IMR-90 (cell line): ENCODE results near the gene CFAP251. TPM values are rescaled to one million over a fixed set of nuclear protein-coding genes. Genes with fewer than 3 reads are reported as not detected.
"Not testable (repeated sequence)": the region's sequence is repeated elsewhere in the genome, so short reads cannot be mapped to it uniquely, and the experiment has no call there.

ENCODE experiments used
- ATAC-seq: fragments of 200-7000 bp; cut with Tn5 transposase; 2 replicates; pipeline ENCODE4 v1.9.1; 2020; ENCODE audit warnings: low read depth, mild to moderate bottlenecking, moderate library complexity
- BruUV-seq: library from RNA; stranded (reverse); fragments of 400-500 nt; replicated peaks from 2 replicates; lab custom pipeline; 2021; lab: Mats Ljungman, UMichigan
- CTCF ChIA-PET: fragments of 300-600 bp; formaldehyde crosslinking; extraction: SDS; loops from one replicate; lab custom pipeline; 2021; ENCODE audit warnings: antibody characterized with exemption; lab: Yijun Ruan, JAX
- POLR2A ChIA-PET: fragments of 300-600 bp; sonication (Branson Sonifier 250); formaldehyde crosslinking; loops from one replicate; lab custom pipeline; 2022; ENCODE audit warnings: antibody characterized with exemption; ENCODE audit not compliant: unreplicated experiment; lab: Charles Lee
- DNase-seq: peaks from one replicate; pipeline ENCODE4 v3.0.0; 2013
- H2AFZ ChIP-seq: replicated peaks from 2 replicates; pipeline ENCODE3; 2013; ENCODE audit warnings: low read length, mild to moderate bottlenecking; ENCODE audit not compliant: poor library complexity
- H2AK5ac ChIP-seq: 2 replicates; pipeline ENCODE4 v1.6.1; 2013; ENCODE audit warnings: low read depth, low read length, inconsistent platforms
- H2AK9ac ChIP-seq: replicated peaks from 2 replicates; pipeline ENCODE3; 2013; ENCODE audit warnings: mild to moderate bottlenecking, low read depth, low read length, moderate library complexity; ENCODE audit not compliant: poor library complexity
- H2BK120ac ChIP-seq: 2 replicates; pipeline ENCODE4 v1.6.1; 2013; ENCODE audit warnings: low read depth, low read length, inconsistent platforms
- H2BK15ac ChIP-seq: 3 replicates; pipeline ENCODE4 v1.6.1; 2013; ENCODE audit warnings: low read depth, low read length, inconsistent platforms
- H2BK20ac ChIP-seq: 2 replicates; pipeline ENCODE4 v1.6.1; 2013; ENCODE audit warnings: low read depth, mild to moderate bottlenecking, inconsistent platforms, low read length, moderate library complexity
- H2BK5ac ChIP-seq: 2 replicates; pipeline ENCODE4 v1.6.1; 2013; ENCODE audit warnings: mild to moderate bottlenecking, low read depth, low read length, inconsistent platforms; ENCODE audit not compliant: poor library complexity, severe bottlenecking
- H3K14ac ChIP-seq: replicated peaks from 2 replicates; pipeline ENCODE4 v1.6.1; 2013; ENCODE audit warnings: low read depth, low read length, inconsistent platforms
- H3K18ac ChIP-seq: 2 replicates; pipeline ENCODE4 v1.6.1; 2013; ENCODE audit warnings: low read depth, low read length, control low read depth
- H3K23ac ChIP-seq: 2 replicates; pipeline ENCODE4 v1.6.1; 2013; ENCODE audit warnings: low read depth, low read length, inconsistent platforms
- H3K27ac ChIP-seq: 2 replicates; pipeline ENCODE4 v1.5.1; 2013; ENCODE audit warnings: mild to moderate bottlenecking, control low read depth, low read length; ENCODE audit not compliant: insufficient read depth
- H3K27me3 ChIP-seq: 2 replicates; pipeline ENCODE4 v1.6.1; 2013; ENCODE audit warnings: low read length; ENCODE audit not compliant: control insufficient read depth, insufficient read depth
- H3K36me3 ChIP-seq: 2 replicates; pipeline ENCODE4 v1.6.1; 2013; ENCODE audit warnings: low read length, mixed read lengths; ENCODE audit not compliant: control insufficient read depth, insufficient read depth
- H3K4ac ChIP-seq: 2 replicates; pipeline ENCODE4 v1.6.1; 2013; ENCODE audit warnings: low read depth, low read length, inconsistent platforms
- H3K4me1 ChIP-seq: 2 replicates; pipeline ENCODE4 v1.6.1; 2013; ENCODE audit warnings: low read length, mixed read lengths; ENCODE audit not compliant: control insufficient read depth, insufficient read depth
- H3K4me2 ChIP-seq: 2 replicates; pipeline ENCODE4 v1.6.1; 2013; ENCODE audit warnings: low read depth, mild to moderate bottlenecking, control low read depth, low read length, moderate library complexity
- H3K4me3 ChIP-seq: 2 replicates; pipeline ENCODE4 v1.5.1; 2013; ENCODE audit warnings: low read depth, mild to moderate bottlenecking, control low read depth, low read length, moderate library complexity; ENCODE audit not compliant: insufficient read depth
- H3K56ac ChIP-seq: 2 replicates; pipeline ENCODE4 v1.6.1; 2013; ENCODE audit warnings: low read length, inconsistent platforms; ENCODE audit not compliant: insufficient read depth; ENCODE audit errors: extremely low read depth
- H3K79me1 ChIP-seq, 2 experiments: 2 replicates each; pipeline ENCODE4 v1.6.1; 2013; ENCODE audit warnings: low read length in 2 of 2, inconsistent platforms in 1 of 2, low read depth in 1 of 2
- H3K9ac ChIP-seq: 2 replicates; pipeline ENCODE4 v1.6.1; 2013; ENCODE audit warnings: low read depth, low read length, control low read depth
- H3K9me1 ChIP-seq: 2 replicates; pipeline ENCODE4 v1.6.1; 2013; ENCODE audit warnings: low read length, inconsistent platforms; ENCODE audit not compliant: insufficient read depth
- H3K9me3 ChIP-seq: 2 replicates; pipeline ENCODE4 v1.6.1; 2013; ENCODE audit warnings: low read length; ENCODE audit not compliant: control insufficient read depth, insufficient read depth
- H4K20me1 ChIP-seq: 2 replicates; pipeline ENCODE4 v1.6.1; 2013; ENCODE audit warnings: low read length, inconsistent platforms; ENCODE audit not compliant: insufficient read depth
- H4K5ac ChIP-seq: 2 replicates; pipeline ENCODE4 v1.6.1; 2013; ENCODE audit warnings: mild to moderate bottlenecking, low read depth, low read length, control low read depth
- H4K8ac ChIP-seq, 2 experiments: 2 replicates each; pipeline ENCODE4 v1.6.1; 2013; ENCODE audit warnings: low read depth in 2 of 2, low read length in 2 of 2, control low read depth in 1 of 2, inconsistent platforms in 1 of 2
- H4K91ac ChIP-seq: 2 replicates; pipeline ENCODE4 v1.6.1; 2013; ENCODE audit warnings: low read depth, low read length, inconsistent platforms; ENCODE audit not compliant: insufficient read depth
- WGBS, 2 experiments: methylation state at CpG; one replicate each; pipeline versions ENCODE4 v1.1.5 to v1.1.7; 2013; ENCODE audit warnings: missing lambda C conversion rate in 2 of 2; ENCODE audit not compliant: insufficient read length in 1 of 2; ENCODE audit errors: extremely low coverage in 2 of 2; 5-methylcytosine and 5-hydroxymethylcytosine counted together
- dilution Hi-C: fragments of 300-500 bp; cut with HindIII; formaldehyde crosslinking; loops from one replicate; pipeline ENCODE4 v1.14.3; 2018; ENCODE audit warnings: low sequenced_read_pairs; ENCODE audit not compliant: unreplicated experiment
- in situ Hi-C: fragments of 300-500 bp; cut with MboI; formaldehyde crosslinking; loops from 3 replicates; pipeline ENCODE4 v1.14.3; 2019; ENCODE audit warnings: low sequenced_read_pairs, inconsistent platforms, mixed read lengths
- intact Hi-C: fragments of 100-400 bp; cut with micrococcal nuclease; formaldehyde crosslinking; loops from 2 replicates; pipeline ENCODE4 v1.10.0; 2022
- polyA plus RNA-seq, 3 experiments: library from polyadenylated mRNA; depleted of rRNA; stranded (reverse); fragments of >200 nt; gene quantifications; 2 replicates each; pipeline ENCODE4 v1.2.3, GENCODE V29; 2012; ENCODE audit warnings: low replicate concordance in 1 of 3
- total RNA-seq: library from RNA; depleted of rRNA; stranded (reverse); fragments of >200 nt; gene quantifications from 2 replicates; pipeline ENCODE4 v1.2.3, GENCODE V29; 2012

Gene CFAP251
- total and polyA plus RNA-seq, 2 of the 4 experiments (the other 2 are of a cell fraction): 7.8 to 9.1 TPM

- H4K91ac ChIP-seq, H2BK5ac ChIP-seq, H3K9me1 ChIP-seq, H4K20me1 ChIP-seq, H2BK120ac ChIP-seq, H3K56ac ChIP-seq, H3K23ac ChIP-seq, H2BK20ac ChIP-seq, H3K36me3 ChIP-seq, H2BK15ac ChIP-seq, H3K14ac ChIP-seq, H3K4me2 ChIP-seq, H3K9me3 ChIP-seq, H4K5ac ChIP-seq, H4K8ac ChIP-seq, in situ Hi-C loops, H3K79me1 ChIP-seq, H2AFZ ChIP-seq, BruUV-seq, intact Hi-C loops, ATAC-seq, POLR2A ChIA-PET, H3K18ac ChIP-seq, H3K4ac ChIP-seq, DNase-seq, H3K9ac ChIP-seq, H3K27me3 ChIP-seq, dilution Hi-C loops, H3K27ac ChIP-seq, H3K4me1 ChIP-seq, H2AK9ac ChIP-seq, H2AK5ac ChIP-seq, H3K4me3 ChIP-seq: not testable (repeated sequence)
- no CpG with 5 or more reads among the region's 8 CpGs for WGBS, 2 experiments
- CTCF ChIA-PET: interaction anchor here (1.2 kb wide), 1 partner anchor 47 kb away, joined by 3 read pairs; no protein-coding TSS in a partner anchor
Measured at GRCh38 chr12:121869229-121869628, 49.2 kb upstream of the CFAP251 start.
